Measurements from ENCODE around the gene CATSPERE. TPM values are rescaled to one million over a fixed set of nuclear protein-coding genes. Genes with fewer than 3 reads are reported as not detected.

Gene CATSPERE, protein sequence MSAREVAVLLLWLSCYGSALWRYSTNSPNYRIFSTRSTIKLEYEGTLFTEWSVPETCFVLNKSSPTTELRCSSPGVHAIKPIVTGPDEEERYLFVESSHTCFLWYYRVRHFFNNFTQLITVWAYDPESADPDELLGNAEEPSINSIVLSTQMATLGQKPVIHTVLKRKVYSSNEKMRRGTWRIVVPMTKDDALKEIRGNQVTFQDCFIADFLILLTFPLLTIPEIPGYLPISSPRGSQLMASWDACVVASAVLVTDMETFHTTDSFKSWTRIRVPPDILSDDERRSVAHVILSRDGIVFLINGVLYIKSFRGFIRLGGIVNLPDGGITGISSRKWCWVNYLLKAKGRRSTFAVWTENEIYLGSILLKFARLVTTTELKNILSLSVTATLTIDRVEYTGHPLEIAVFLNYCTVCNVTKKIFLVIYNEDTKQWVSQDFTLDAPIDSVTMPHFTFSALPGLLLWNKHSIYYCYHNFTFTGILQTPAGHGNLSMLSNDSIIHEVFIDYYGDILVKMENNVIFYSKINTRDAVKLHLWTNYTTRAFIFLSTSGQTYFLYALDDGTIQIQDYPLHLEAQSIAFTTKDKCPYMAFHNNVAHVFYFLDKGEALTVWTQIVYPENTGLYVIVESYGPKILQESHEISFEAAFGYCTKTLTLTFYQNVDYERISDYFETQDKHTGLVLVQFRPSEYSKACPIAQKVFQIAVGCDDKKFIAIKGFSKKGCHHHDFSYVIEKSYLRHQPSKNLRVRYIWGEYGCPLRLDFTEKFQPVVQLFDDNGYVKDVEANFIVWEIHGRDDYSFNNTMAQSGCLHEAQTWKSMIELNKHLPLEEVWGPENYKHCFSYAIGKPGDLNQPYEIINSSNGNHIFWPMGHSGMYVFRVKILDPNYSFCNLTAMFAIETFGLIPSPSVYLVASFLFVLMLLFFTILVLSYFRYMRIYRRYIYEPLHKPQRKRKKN
- total RNA-seq (ENCODE audit: insufficient read depth, low replicate concordance) = 6.0 TPM

DNA sequence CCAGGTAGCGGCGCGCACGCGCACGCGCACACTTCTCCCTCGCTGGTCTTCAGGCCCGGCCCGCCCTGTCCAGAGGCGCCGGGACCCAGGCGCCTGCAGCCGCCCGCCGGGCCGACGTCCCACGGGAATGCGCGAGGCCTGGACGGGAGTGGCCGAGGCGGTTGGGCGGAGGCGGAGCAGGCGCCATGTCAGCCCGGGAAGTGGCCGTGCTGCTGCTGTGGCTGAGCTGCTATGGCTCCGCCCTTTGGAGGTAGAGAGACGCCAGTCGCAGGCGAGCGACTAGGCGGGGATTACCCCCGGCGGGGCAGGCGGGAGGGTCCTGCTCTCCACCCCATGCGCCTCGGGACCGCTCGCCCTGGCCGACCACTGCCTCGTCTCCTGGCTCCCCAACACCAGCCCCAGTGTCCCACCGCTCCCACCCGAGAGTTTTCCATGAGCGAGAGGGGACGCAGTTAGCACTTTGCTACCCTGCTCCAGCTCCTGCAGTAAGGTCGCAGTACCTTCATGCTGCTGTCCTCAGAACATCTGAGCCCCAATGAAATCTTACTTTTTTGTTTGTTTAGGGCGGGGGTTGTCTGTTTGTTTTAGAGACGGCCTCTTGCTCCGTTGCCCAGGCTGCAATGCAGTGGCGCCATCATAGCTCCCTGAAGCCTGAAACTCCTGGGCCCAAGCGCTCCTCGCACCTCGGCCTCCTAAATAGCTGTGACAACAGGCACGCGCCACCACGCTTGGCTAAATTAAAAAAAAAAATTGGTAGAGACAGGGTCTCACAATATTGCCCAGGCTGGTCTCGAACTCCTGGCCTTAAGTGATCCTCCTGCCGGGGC lies at the start of gene CATSPERE:
Gene CATSPERE (plus strand): TSS at position 29 of the 827 bp plus-strand sequence. CDS start 157 bp downstream, at position 186.
- peak; percentile 93 for DNase-seq (ENCODE audit: low spot score)

DNA sequence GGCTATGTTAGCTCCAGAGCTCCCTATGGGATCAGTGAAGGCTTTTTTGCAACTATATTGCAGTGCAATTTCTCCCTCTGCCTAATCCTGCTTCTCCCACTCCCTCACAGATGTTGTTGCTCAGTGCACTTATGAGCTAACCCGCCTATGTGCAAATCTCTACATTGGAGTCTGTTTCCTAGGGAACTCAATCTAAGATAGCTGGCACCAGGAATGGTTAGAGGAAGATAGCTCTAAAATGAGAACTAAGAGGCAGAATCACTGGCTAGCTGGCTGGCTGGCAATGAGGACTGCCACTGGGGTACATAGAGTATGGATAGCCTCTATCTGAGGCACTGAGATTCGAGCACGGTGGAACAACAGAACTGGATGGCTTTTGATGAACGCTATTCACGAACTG lies 48.9 kb upstream of the CATSPERE start:
- DNase-seq (ENCODE audit: low spot score) = no peak

DNA sequence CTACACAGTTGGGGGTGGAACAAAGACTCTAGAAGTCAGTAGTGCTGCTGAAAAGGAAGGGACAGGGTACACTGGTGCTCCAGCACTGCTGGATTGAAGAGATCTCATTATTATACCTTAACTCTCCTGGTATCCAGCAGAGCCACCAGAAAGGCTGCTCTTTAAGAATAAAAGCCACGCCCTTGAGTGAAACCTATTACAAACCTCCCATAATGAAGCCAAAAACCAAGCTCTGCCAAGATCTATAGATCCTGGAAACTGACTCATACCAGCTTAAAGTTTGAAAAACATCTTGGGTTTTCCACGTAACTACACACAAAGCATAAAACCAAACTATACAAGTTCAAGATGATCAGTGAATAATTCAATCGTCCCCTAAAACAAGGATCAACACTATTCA lies 47.3 kb upstream of the CATSPERE start:
- no peak for DNase-seq (ENCODE audit: low spot score)

DNA sequence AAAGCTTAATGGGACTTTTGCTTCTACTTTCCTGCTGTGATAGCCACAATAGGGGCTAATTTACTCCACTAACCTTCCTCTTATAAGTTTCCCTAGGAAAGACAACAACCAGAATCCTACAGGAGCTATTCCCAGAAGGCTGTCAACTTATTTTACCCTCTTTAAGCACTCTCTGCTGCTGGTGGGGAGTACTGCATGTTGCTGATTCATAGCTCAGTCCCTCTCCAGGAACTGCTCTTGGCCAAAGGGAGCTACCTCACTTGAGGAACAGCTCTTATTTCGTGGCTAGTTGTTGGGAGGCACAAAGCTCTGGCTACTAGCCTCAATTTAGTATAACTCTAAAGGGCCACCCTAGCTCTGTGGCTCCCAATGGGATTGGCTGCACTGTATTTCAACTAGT lies 46.5 kb upstream of the CATSPERE start:
- no peak for DNase-seq (ENCODE audit: low spot score)

DNA sequence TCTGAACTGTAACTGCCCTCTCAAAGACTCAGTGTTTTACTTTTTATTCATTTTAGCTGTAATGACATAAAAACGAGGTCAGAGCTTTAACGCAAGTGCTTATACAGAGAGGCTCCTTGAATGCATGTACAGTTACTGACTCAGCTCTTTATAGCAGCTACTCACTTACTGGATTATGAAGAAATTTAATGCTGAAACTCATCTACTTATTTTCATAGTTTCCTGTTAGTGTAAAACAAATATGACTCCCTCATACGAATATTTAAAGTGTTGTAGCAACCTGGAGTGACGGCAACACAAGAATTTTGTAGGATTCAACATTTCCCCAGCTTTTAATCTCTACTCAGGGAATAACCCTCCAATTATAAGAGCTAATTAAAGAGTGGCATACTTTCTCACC lies 42.0 kb upstream of the CATSPERE start:
- DNase-seq (ENCODE audit: low spot score) = no peak

DNA sequence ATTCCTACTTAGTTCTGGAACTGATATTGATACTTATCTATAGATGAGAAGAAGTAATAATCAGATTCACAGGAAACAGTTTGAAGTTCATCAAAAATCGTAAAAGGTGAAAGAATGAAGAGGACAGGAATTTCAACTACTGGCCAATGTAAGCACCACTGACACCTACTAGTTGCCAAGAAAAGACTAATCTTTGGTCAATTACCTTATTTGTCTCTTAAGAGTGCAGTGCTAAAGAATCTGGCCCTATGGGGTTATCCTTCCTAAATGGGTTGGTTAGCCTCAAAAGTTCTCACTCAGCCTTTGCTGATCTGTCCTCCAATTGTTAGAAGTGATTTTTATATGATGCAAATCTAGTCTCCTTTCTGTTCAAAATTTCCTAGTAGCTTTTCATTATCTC lies 38.9 kb upstream of the CATSPERE start:
- DNase-seq (ENCODE audit: low spot score) = no peak

DNA sequence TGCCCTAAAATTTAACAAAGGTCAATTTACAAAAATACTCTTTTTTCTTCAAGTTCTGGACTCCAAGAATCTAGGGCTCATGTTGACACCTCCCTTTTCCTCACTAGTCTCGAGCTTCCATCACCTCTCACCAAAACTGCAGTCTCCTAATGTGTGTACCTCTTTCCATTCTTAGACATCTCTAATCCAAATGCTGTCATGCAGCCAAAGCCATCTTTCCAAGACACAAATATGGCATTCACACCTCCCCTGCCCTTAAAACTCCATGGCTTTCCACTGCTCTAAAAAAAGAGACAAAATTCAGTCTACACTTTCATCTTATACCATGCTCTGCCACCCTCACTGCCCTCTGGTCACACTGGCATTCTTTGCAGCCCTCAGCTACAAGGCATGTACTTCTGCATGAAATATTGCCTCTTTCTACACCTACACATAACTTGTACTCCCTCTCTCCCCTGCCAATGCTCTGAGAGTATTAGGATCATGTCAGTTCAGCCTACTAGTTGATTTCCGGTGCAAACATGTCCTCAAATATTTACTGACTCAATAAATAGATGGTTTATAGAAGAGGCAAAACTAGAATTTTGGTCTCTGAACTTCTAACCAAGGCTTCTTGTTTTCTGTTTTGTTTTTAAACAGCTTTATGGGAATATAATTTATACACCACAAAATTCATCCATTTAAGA lies 36.3 kb upstream of the CATSPERE start:
- DNase-seq (ENCODE audit: low spot score) = no peak

DNA sequence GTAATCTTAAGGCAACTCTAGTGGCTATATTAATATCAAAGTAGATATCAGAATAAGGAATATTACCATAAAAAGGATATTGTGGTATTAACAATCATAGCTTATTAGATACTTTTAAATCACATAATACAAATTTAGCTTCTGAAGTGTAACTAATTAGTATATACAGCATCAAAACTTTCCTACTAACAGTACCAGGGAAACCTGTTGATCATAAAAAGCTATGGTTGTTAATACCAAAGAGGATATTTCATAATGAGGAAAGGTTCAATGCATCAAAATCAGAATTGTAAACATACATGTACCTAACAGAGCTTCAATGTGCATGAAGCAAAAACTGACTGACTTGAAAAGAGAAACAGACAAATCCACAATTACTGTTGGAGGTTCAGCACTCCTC lies 33.4 kb upstream of the CATSPERE start:
- no peak for DNase-seq (ENCODE audit: low spot score)

DNA sequence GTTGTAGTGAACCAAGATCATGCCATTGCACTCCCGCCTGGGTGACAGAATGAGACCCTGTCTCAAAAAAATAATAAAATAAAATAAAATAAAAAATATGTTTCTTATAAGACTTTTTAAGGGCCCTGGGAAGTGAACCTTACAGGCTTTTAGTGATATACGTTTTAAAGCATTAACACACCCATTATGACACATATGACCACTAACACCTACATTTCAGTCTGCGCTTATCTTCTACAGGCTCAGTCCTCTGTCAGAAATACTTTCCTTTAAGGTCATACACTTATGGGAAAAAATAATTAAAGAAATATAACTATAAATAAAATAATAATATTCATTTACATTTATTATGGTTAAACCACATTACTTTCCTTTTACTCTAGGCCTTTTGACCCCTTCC lies 31.3 kb upstream of the CATSPERE start:
- DNase-seq (ENCODE audit: low spot score) = no peak

DNA sequence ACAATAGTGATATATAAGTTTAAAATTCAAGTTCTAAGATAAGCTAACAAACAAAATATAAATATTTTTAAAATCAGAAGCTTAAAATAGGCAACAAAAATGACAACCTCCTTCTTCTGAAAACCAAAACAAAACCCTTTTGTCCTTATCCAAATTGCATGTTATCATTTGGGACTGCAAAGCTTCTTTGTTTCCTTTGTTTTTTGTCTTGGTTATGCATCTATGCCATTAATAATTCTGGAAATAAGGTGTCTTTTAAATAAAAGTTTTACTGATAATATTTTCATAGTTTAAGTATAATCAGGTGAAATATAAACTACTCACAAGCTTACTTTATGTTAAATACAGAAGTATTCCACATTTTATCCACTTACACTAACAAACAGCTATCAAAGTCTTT lies 29.9 kb upstream of the CATSPERE start:
- DNase-seq (ENCODE audit: low spot score) = no peak

DNA sequence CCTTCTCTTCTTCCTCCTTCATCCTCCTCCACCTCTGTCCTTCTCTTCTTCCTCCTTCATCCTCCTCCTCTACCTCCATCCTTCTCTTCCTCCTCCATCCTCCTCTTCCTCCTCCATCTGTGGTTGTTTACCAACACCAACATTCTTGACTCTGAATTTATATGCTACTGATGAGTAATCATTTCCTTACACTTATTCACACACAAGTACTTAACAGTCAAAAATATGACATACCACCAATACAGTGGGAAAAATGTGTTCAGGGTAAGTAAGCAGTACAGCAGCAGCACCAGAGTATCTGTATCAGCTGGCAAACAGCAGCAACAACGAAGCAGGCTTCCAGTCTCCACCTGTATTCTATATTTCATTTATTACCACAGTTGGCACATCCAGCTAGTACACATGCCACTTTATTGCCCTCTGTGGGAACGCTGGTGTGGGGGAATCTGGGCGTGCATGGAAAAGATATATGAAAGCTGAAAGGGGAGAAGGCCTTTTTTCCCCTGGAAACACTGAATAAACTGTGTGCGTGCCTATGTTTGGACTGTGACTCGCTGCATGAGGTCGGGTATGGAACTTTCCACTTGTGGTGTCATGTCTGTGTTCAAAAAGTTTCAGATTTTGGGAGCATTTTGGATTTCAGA lies 25.4 kb upstream of the CATSPERE start:
- DNase-seq (ENCODE audit: low spot score) = no peak

DNA sequence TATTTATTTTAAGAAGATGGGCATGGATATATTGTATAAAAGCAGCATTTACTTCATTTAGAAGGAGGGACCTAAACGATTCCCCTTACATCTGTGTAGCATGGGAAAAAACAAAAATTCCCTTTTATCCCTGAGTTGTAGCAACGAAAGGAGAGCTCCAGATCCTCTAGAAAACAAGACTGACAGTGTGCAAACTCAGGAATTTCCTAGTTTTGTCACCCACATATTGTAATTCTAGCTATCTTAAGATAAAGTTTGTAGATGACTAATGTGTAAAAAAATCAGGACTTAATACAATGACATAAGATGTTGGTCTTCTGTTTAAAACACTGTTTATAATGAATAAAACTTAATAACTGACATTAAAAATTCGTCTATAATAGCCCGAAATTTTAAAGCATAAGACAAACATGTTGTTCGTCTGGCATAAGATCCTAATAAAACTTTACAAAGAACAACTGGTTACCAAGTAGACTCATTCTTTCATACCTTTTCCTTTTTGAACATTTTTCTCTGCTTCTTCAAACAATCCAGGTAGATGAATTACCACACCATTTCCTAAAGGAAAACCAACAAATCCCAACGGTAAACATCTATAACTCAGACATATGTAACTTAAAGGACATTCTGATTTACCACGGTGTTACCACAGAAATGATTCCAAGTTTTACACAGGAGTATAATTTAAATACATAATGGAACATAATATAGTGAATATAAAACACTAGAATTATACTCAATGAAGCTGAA lies 24.6 kb upstream of the CATSPERE start:
- DNase-seq (ENCODE audit: low spot score) = no peak

DNA sequence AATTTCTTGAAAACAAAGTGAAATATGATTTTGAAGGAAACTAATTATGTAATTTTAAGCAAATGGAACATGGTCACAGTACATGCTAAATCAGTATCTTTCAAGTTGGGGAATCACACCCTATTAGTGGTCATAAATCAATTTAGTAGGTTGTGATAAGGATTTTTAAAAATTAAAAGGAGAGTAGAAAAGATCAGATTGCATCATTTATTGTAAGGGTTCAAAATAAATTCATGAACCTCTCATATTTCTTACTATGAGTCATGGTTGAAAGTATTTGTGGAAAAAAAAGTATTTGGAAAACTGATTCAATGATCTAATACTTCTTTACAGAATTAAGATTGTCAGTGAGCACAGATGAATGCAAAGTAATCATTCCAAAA lies 24.0 kb upstream of the CATSPERE start:
- DNase-seq (ENCODE audit: low spot score) = no peak

DNA sequence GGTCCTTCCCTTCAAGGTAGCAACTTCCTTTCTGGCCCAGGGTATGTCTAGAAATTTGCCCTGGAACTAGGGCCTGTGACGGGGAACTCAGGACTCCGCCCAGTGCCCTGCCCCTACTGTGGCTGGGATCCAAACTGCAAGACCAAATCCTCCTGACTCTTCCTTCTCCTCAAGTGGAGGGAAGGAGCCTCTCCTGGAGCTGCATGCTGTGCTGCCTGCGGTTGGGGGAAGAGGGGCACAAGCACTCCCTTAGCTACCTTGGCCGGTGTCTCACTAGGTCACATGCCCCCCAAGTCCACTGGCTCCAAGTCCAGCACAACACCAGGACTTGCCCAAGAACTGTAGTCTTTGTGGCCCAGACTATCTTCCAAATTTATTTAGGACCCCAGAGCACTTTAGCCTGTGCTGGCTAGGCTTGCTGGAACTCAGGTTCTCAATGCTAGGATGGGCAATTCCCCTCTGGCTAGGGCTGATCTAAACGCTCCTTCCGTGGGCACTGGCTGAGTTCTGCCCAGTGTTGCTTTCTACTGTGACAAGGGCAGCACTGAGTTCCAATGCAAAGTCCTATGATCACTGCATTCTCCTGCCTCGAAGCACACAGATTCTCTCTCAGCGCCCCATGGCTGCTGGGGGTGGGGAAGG lies 21.6 kb upstream of the CATSPERE start:
- no peak for DNase-seq (ENCODE audit: low spot score)

DNA sequence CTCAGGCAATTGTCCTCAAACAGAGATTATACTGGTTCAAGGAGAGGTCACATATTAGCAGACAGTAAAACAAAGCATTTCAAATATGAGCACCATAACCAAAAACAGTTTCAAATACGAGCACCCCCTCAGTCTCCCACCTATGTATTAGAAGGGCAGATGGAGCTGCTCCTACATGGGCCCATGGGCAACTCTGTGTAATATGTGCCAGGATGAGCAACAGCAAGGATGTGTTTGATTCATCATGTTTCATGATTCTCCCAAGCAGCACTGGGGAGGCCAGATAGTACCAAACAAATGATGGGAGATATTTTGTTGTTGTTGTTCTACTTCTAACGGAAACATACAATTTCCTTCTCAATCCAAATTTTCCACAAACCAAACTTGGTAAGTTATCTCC lies 18.2 kb upstream of the CATSPERE start:
- DNase-seq (ENCODE audit: low spot score) = no peak

DNA sequence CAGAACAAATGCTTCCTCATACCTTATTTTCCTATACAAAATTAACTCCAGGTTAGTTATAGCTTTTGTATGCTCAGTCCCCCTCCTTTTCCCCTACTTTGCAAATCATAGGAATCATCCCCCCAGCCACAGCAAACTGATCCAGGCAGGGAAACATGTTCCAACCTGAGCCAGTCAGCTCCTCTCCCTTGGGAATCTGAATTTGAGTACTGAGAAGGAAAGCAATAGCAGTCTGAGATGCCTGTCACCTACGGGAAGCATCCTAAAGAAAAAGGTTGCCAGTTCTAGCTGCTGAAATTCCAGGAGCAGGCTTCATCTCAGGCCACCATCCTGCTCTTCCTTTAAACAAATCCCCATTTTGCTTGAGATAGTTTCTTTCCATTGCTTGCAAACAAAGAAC lies 16.2 kb upstream of the CATSPERE start:
- no peak for DNase-seq (ENCODE audit: low spot score)

DNA sequence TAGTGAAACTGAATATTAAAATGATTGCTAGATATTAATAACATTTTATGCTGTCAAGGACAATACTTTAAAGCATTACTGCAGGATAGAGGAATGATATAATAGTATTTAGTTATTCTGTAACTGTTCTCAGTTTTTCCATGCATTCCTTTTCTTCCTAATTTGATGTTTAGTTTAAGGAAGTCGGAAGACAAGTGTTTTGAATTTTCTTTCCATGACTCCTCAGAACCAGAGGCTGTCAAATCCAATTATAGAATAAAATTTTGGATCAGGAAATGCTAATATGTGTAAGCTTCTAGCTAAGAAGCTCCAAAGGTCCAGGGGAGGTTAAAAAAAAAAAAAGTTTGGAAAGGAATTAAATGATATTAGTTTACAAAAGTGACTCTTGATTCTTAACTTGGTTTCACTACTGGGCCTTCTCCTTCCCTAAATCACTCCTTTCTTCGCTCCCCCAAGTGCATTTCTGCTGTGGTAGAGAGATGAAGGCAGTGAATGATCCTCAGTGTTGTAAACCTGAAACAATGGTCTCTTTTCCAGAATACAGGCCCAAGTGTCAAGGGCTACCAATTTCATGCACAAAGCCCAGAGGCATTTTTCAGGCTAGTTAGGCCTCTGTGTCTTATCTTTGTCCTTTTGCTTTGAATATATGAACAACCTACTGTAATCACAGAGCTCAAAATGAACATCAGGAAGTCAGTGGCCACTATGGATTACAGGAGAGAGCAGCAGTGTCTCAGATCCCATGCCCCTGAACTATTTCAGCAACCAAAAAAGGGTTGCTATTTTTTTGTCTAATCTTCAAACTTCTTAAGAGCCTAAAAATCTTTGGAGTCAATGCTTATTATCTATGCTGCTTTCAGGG lies 15.5 kb upstream of the CATSPERE start:
- DNase-seq (ENCODE audit: low spot score) = no peak

DNA sequence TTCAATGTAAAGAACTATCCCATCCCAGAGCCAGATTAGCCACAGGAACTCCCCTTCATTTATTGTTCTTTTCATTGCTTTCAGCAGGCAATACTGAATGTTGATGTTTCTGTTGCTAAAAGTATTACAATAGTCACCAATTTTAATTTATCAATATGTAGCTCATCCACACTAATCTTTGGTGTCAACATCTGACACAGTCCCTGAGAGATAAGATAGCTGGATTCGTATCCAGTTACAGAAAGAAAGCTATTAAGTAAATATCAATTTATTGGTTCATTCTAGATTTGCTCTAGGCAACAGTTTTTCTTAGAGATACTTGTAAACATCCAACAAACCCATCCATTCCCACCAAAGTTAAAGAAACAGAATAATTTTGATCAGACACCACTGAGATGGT lies 14.0 kb upstream of the CATSPERE start:
- DNase-seq (ENCODE audit: low spot score) = no peak
